K562 (cell line): Measurements from ENCODE around the gene PLA2G2C. TPM values are rescaled to one million over a fixed set of nuclear protein-coding genes. Genes with fewer than 3 reads are reported as not detected.
A peak's percentile ranks its signal among the peaks of the same experiment; 100 is the strongest.

ENCODE experiments used
- ARID2 ChIP-seq: fragments of 450-650 bp; IDR thresholded peaks from 2 replicates; pipeline ENCODE4 v1.6.1; 2017; ENCODE audit warnings: antibody characterized with exemption, mild to moderate bottlenecking
- CBX2 ChIP-seq: fragments of 200-600 bp; sonication (generic); IDR thresholded peaks from one replicate; pipeline ENCODE4 v1.6.1; 2012; ENCODE audit warnings: mild to moderate bottlenecking, low read length, inconsistent platforms; ENCODE audit not compliant: insufficient read depth, poor library complexity, severe bottlenecking
- DLX4 ChIP-seq: fragments of 250-450 bp; sonication (Bioruptor Pico); IDR thresholded peaks from 2 replicates; pipeline ENCODE4 v1.6.1; 2021; ENCODE audit warnings: mild to moderate bottlenecking
- HMGN3 ChIP-seq: IDR thresholded peaks from 2 replicates; pipeline ENCODE4 v1.6.1; 2011; ENCODE audit warnings: borderline replicate concordance, low read depth, mild to moderate bottlenecking, mixed read lengths, low read length; ENCODE audit not compliant: insufficient read length; ENCODE audit errors: extremely low read depth
- MAZ ChIP-seq, 2 experiments: fragments of 450-650 bp in 1 of 2; sonication (generic) in 1 of 2; formaldehyde crosslinking; IDR thresholded peaks in 1 of 2; conservative IDR thresholded peaks in 1 of 2; 2 replicates each; pipeline versions ENCODE4 v1.4.0 to v1.5.0; 2020; ENCODE audit warnings: mild to moderate bottlenecking in 1 of 2, missing genetic modification reagents in 1 of 2
- POLR2G ChIP-seq: fragments of 200-400 bp; formaldehyde crosslinking; IDR thresholded peaks from 2 replicates; pipeline ENCODE4 v1.6.1; 2017; ENCODE audit warnings: low read depth, mild to moderate bottlenecking, antibody characterized with exemption, low read length, moderate library complexity
- RBBP5 ChIP-seq: fragments of 200-600 bp; sonication (generic); IDR thresholded peaks from 2 replicates; pipeline ENCODE4 v1.6.1; 2012; ENCODE audit warnings: borderline replicate concordance, mild to moderate bottlenecking, low read length, control low read depth, inconsistent platforms; ENCODE audit not compliant: insufficient read depth, poor library complexity, severe bottlenecking
- RBFOX2 ChIP-seq: fragments of 200-400 bp; formaldehyde crosslinking; IDR thresholded peaks from 2 replicates; pipeline ENCODE4 v1.6.1; 2017; ENCODE audit warnings: low read depth, mild to moderate bottlenecking, low read length, moderate library complexity
- THAP12 ChIP-seq: fragments of 250-450 bp; sonication (Bioruptor Pico); IDR thresholded peaks from 2 replicates; pipeline ENCODE4 v1.9.0; 2021; ENCODE audit warnings: mild to moderate bottlenecking, inconsistent platforms
- THRB ChIP-seq: fragments of 450-650 bp; formaldehyde crosslinking; conservative IDR thresholded peaks from 2 replicates; pipeline ENCODE4 v1.4.0; 2022; ENCODE audit warnings: mild to moderate bottlenecking, missing genetic modification characterization
- TRIM25 ChIP-seq: fragments of 450-650 bp; IDR thresholded peaks from 2 replicates; pipeline ENCODE4 v1.7.0; 2016; ENCODE audit warnings: borderline replicate concordance
- ZBTB9 ChIP-seq: fragments of 450-650 bp; formaldehyde crosslinking; IDR thresholded peaks from 2 replicates; pipeline ENCODE4 v1.4.0; 2020; ENCODE audit warnings: mild to moderate bottlenecking, moderate library complexity
- ZFP91 ChIP-seq: sonication (generic); formaldehyde crosslinking; IDR thresholded peaks from 2 replicates; pipeline ENCODE4 v1.8.0; 2022; ENCODE audit warnings: mild to moderate bottlenecking, missing genetic modification reagents
- ZNF232 ChIP-seq: sonication (generic); formaldehyde crosslinking; IDR thresholded peaks from 2 replicates; pipeline ENCODE4 v1.8.0; 2022; ENCODE audit warnings: mild to moderate bottlenecking, missing genetic modification reagents
- polyA plus RNA-seq, 8 experiments: library from polyadenylated mRNA; depleted of rRNA in 4 of 8; stranded (reverse) in 5 of 8; unstranded in 3 of 8; fragments of >200 nt; fragmentation: Nextera tagmentation in 2 of 8; fragmentation: Illumina TruSeq in 1 of 8; extraction: Ambion mirVana in 2 of 8; extraction: Trizol in 1 of 8; gene quantifications; 2 replicates each; pipeline versions ENCODE4 v1.2.1 to v1.2.3, GENCODE V29; 2011 to 2014; ENCODE audit warnings: inconsistent platforms in 1 of 8, missing spikeins in 1 of 8
- total RNA-seq, 7 experiments: library from RNA; depleted of rRNA in 6 of 7; stranded (reverse); fragments of >200 nt in 6 of 7; fragmentation: Illumina TruSeq in 2 of 7; extraction: Trizol in 2 of 7; gene quantifications; 2 replicates each; pipeline versions ENCODE4 v1.2.1 to v1.2.3, GENCODE V29; 2011 to 2021; ENCODE audit warnings: low replicate concordance in 1 of 7

PLA2G2C gene
- total and polyA plus RNA-seq, 9 of the 15 experiments (the other 6 are each of a cell fraction or from before 2014, with no cell fraction given) = 0.14 to 0.49 (median 0.21) TPM

GRCh38 chr1:20151906-20152598 is 34.3 kb downstream of the PLA2G2C start (continued):
- peak; percentile 57 for TF ChIP-seq POLR2G
- TF ChIP-seq ARID2 = peak; percentile 70; the same call in 1 of the 2 replicates
- TF ChIP-seq ZBTB9 (CRISPR knock-in tag) = 0 out of 2 replicates have a peak, but pooled peaks have one; percentile 43
- no peak for TF ChIP-seq ZNF232 (CRISPR knock-in tag)
- no peak for TF ChIP-seq THAP12 (CRISPR knock-in tag)
- no peak for TF ChIP-seq CBX2
- peak; percentile 59 for TF ChIP-seq RBFOX2
- no peak for TF ChIP-seq TRIM25
- peak; percentile 85 to 94 for TF ChIP-seq MAZ (CRISPR knock-in tag; conservative IDR thresholded peaks at IDR 0.05 in 1 of 2, IDR thresholded peaks at IDR 0.05 in 1 of 2)
- TF ChIP-seq ZFP91 = 0 out of 2 replicates have a peak, but pooled peaks have one; percentile 60
- peak; percentile 26 for TF ChIP-seq HMGN3
- no peak for TF ChIP-seq RBBP5
- TF ChIP-seq THRB (CRISPR knock-in tag) = no peak
- no peak for TF ChIP-seq DLX4 (CRISPR knock-in tag)
